Measurements from ENCODE around the gene HBG1.

HBG1 gene

GRCh38 chr11:5277807-5278382 is 28.2 kb upstream of the HBG1 start:
- H3K27ac ChIP-seq (ENCODE audit: low read depth, low read length), result no peak overlapping the region
- no peaks in the 10 kb centered on the region for H3F3A ChIP-seq (ENCODE audit: control insufficient read depth, insufficient read depth)
- H4K20me1 ChIP-seq (ENCODE audit: control insufficient read depth, insufficient read depth, low read depth, low read length), result no peaks in the 10 kb centered on the region
- TF ChIP-seq, protein P1, sequence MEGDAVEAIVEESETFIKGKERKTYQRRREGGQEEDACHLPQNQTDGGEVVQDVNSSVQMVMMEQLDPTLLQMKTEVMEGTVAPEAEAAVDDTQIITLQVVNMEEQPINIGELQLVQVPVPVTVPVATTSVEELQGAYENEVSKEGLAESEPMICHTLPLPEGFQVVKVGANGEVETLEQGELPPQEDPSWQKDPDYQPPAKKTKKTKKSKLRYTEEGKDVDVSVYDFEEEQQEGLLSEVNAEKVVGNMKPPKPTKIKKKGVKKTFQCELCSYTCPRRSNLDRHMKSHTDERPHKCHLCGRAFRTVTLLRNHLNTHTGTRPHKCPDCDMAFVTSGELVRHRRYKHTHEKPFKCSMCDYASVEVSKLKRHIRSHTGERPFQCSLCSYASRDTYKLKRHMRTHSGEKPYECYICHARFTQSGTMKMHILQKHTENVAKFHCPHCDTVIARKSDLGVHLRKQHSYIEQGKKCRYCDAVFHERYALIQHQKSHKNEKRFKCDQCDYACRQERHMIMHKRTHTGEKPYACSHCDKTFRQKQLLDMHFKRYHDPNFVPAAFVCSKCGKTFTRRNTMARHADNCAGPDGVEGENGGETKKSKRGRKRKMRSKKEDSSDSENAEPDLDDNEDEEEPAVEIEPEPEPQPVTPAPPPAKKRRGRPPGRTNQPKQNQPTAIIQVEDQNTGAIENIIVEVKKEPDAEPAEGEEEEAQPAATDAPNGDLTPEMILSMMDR (IDR thresholded peaks at IDR 0.05; ENCODE audit: low read depth, low read length, poor library complexity, severe bottlenecking), result no peak
- TF ChIP-seq EZH2phosphoT487 (IDR thresholded peaks at IDR 0.05; ENCODE audit: borderline replicate concordance, low read length), result no peak
- no peaks in the 10 kb centered on the region for H3K27me3 ChIP-seq (ENCODE audit: control insufficient read depth, low read length)
- no peaks in the 10 kb centered on the region for H3K36me3 ChIP-seq (ENCODE audit: control insufficient read depth, low read length)
- no peaks in the 10 kb centered on the region for H3K4me1 ChIP-seq (ENCODE audit: control insufficient read depth, low read length)
- no peaks in the 10 kb centered on the region for H3K9me2 ChIP-seq (replicated peaks; ENCODE audit: control insufficient read depth, low read length)
- H3K4me2 ChIP-seq (ENCODE audit: low read length), result no peak overlapping the region
- H3K4me3 ChIP-seq (ENCODE audit: low read length), result no peak overlapping the region
- no peaks in the 10 kb centered on the region for H3K9me3 ChIP-seq (ENCODE audit: control insufficient read depth, insufficient read depth, low read length)
- no peaks in the 10 kb centered on the region for H3K79me2 ChIP-seq (ENCODE audit: control insufficient read depth, low read length)

DNA sequence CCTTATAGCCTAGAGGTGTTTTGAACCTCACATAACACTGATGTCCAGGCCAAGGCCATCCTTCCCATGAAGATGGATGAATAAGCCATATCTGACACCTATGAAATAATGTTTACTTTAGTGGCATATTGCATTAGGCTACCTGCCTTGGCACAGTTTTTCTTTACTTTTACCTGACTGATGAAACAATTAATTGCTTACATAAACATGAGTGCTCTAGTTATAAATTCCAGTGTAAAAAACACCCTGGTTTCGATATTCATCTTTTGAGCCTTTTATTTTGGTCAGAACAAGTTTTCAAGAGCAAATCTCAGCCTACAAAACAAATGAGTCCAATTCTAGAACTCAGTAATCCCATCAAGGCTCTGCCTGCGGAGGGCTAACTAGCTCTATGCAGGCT is 27.0 kb upstream of the HBG1 start:
- Histone ChIP-seq H3K27me3 (ENCODE audit: control insufficient read depth, low read length) (no peaks in the 10 kb centered on the region), H3K9me3 (ENCODE audit: control insufficient read depth, insufficient read depth, low read length) (no peaks in the 10 kb centered on the region), H3K79me2 (ENCODE audit: control insufficient read depth, low read length) (no peaks in the 10 kb centered on the region), H3K27ac (ENCODE audit: low read depth, low read length) (no peak overlapping the region), H4K20me1 (ENCODE audit: control insufficient read depth, insufficient read depth, low read depth, low read length) (no peaks in the 10 kb centered on the region), H3K4me3 (ENCODE audit: low read length) (no peak overlapping the region), H3K4me1 (ENCODE audit: control insufficient read depth, low read length) (no peaks in the 10 kb centered on the region), H3K36me3 (ENCODE audit: control insufficient read depth, low read length) (no peaks in the 10 kb centered on the region), H3K4me2 (ENCODE audit: low read length) (no peak overlapping the region), H3F3A (ENCODE audit: control insufficient read depth, insufficient read depth) (no peaks in the 10 kb centered on the region), H3K9me2 (replicated peaks; ENCODE audit: control insufficient read depth, low read length) (no peaks in the 10 kb centered on the region)
- TF ChIP-seq, protein P1 (IDR thresholded peaks at IDR 0.05; ENCODE audit: low read depth, low read length, poor library complexity, severe bottlenecking), result no peak
- no peak for TF ChIP-seq EZH2phosphoT487 (IDR thresholded peaks at IDR 0.05; ENCODE audit: borderline replicate concordance, low read length)

DNA sequence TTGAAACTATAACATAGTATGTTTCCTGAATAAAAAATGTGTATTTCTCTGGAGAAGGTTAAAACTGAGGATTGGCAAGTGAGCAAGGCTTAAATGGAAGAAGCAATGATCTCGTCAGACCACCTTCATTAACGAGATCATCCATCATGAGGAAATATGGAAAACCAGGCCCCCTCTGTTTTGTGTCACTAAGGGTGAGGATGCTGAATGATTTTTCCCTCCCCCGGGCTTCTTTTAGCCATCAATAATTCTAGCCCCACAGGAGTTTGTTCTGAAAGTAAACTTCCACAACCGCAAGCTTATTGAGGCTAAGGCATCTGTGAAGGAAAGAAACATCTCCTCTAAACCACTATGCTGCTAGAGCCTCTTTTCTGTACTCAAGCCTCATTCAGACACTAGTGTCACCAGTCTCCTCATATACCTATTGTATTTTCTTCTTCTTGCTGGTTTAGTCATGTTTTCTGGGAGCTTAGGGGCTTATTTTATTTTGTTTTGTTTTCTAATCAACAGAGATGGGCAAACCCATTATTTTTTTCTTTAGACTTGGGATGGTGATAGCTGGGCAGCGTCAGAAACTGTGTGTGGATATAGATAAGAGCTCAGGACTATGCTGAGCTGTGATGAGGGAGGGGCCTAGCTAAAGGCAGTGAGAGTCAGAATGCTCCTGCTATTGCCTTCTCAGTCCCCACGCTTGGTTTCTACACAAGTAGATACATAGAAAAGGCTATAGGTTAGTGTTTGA is 25.9 kb upstream of the HBG1 start:
- H3K4me2 ChIP-seq (ENCODE audit: low read length), result no peak overlapping the region
- H3K79me2 ChIP-seq (ENCODE audit: control insufficient read depth, low read length), result no peaks in the 10 kb centered on the region
- no peak overlapping the region for H3K27ac ChIP-seq (ENCODE audit: low read depth, low read length)
- H3K36me3 ChIP-seq (ENCODE audit: control insufficient read depth, low read length), result no peaks in the 10 kb centered on the region
- no peaks in the 10 kb centered on the region for H3K9me3 ChIP-seq (ENCODE audit: control insufficient read depth, insufficient read depth, low read length)
- H3K4me3 ChIP-seq (ENCODE audit: low read length), result no peak overlapping the region
- no peaks in the 10 kb centered on the region for H3K27me3 ChIP-seq (ENCODE audit: control insufficient read depth, low read length)
- no peaks in the 10 kb centered on the region for H3K9me2 ChIP-seq (replicated peaks; ENCODE audit: control insufficient read depth, low read length)
- no peaks in the 10 kb centered on the region for H4K20me1 ChIP-seq (ENCODE audit: control insufficient read depth, insufficient read depth, low read depth, low read length)
- TF ChIP-seq, protein P1 (IDR thresholded peaks at IDR 0.05; ENCODE audit: low read depth, low read length, poor library complexity, severe bottlenecking), result no peak
- TF ChIP-seq EZH2phosphoT487 (IDR thresholded peaks at IDR 0.05; ENCODE audit: borderline replicate concordance, low read length), result no peak
- no peaks in the 10 kb centered on the region for H3K4me1 ChIP-seq (ENCODE audit: control insufficient read depth, low read length)
- no peaks in the 10 kb centered on the region for H3F3A ChIP-seq (ENCODE audit: control insufficient read depth, insufficient read depth)
